GM23338 (cell line): ENCODE results near the gene NLRP6. TPM values are rescaled to one million over a fixed set of nuclear protein-coding genes. Genes with fewer than 3 reads are reported as not detected.

Source experiments
- ATAC-seq: fragments of 200-7000 bp; cut with Tn5 transposase; 3 replicates; pipeline ENCODE4 v1.9.1; 2020
- DNase-seq: peaks from one replicate; pipeline ENCODE4 v3.0.0-alpha.2; 2015; ENCODE audit warnings: low spot score
- H2AFZ ChIP-seq: fragments of 200-600 bp; sonication (generic); 2 replicates; pipeline ENCODE4 v1.8.0; 2016; ENCODE audit warnings: antibody characterized with exemption, mild to moderate bottlenecking, moderate library complexity
- H3F3A ChIP-seq: fragments of 200-600 bp; sonication (generic); replicated peaks from 2 replicates; pipeline ENCODE4 v1.8.0; 2017; ENCODE audit warnings: antibody characterized with exemption, mixed run types, low read depth
- H3K27ac ChIP-seq: fragments of 200-600 bp; sonication (generic); 2 replicates; pipeline ENCODE4 v1.6.1; 2016; ENCODE audit warnings: low read depth
- H3K27me3 ChIP-seq: fragments of 200-600 bp; sonication (generic); 2 replicates; pipeline ENCODE4 v1.8.0; 2016; ENCODE audit warnings: mild to moderate bottlenecking, mixed run types, moderate library complexity; ENCODE audit not compliant: insufficient read depth
- H3K36me3 ChIP-seq: fragments of 200-600 bp; sonication (generic); 2 replicates; pipeline ENCODE4 v1.8.0; 2016; ENCODE audit warnings: mild to moderate bottlenecking; ENCODE audit not compliant: insufficient read depth
- H3K4me1 ChIP-seq: fragments of 200-600 bp; sonication (generic); 2 replicates; pipeline ENCODE4 v1.8.0; 2016; ENCODE audit warnings: mild to moderate bottlenecking, moderate library complexity; ENCODE audit not compliant: insufficient read depth
- H3K4me2 ChIP-seq: fragments of 200-600 bp; sonication (generic); 2 replicates; pipeline ENCODE4 v1.7.1; 2017; ENCODE audit warnings: mixed run types
- H3K4me3 ChIP-seq: fragments of 200-600 bp; sonication (generic); 2 replicates; pipeline ENCODE4 v1.6.1; 2016; ENCODE audit warnings: mixed run types
- H3K79me2 ChIP-seq: fragments of 200-600 bp; sonication (generic); replicated peaks from 2 replicates; pipeline ENCODE4 v1.8.0; 2017; ENCODE audit warnings: mild to moderate bottlenecking; ENCODE audit not compliant: insufficient read depth
- H3K9me2 ChIP-seq: fragments of 200-600 bp; sonication (generic); 2 replicates; pipeline ENCODE4 v1.8.0; 2017; ENCODE audit not compliant: insufficient read depth
- H4K20me1 ChIP-seq: fragments of 200-600 bp; sonication (generic); replicated peaks from 2 replicates; pipeline ENCODE4 v1.8.0; 2017; ENCODE audit warnings: mild to moderate bottlenecking; ENCODE audit not compliant: insufficient read depth
- H3K27ac Mint-ChIP-seq: 2 replicates; pipeline ENCODE4 v1.8.0; 2020; ENCODE audit warnings: inconsistent platforms, mild to moderate bottlenecking, moderate library complexity, mixed read lengths
- H3K27me3 Mint-ChIP-seq: 3 replicates; pipeline ENCODE4 v1.8.0; 2022; ENCODE audit warnings: low read depth, mild to moderate bottlenecking, moderate library complexity, mixed read lengths, inconsistent platforms; ENCODE audit not compliant: insufficient read depth, poor library complexity
- H3K36me3 Mint-ChIP-seq: 3 replicates; pipeline ENCODE4 v1.8.0; 2021; ENCODE audit warnings: low read depth, mild to moderate bottlenecking, inconsistent platforms, moderate library complexity, mixed read lengths
- H3K4me1 Mint-ChIP-seq: 3 replicates; pipeline ENCODE4 v1.8.0; 2020; ENCODE audit warnings: mild to moderate bottlenecking, inconsistent platforms, mixed read lengths
- H3K4me3 Mint-ChIP-seq: 3 replicates; pipeline ENCODE4 v1.8.0; 2021; ENCODE audit warnings: moderate library complexity, mild to moderate bottlenecking, inconsistent platforms, mixed read lengths
- H3K9me3 Mint-ChIP-seq: 3 replicates; pipeline ENCODE4 v1.8.0; 2020; ENCODE audit warnings: moderate library complexity, mild to moderate bottlenecking, inconsistent platforms, mixed read lengths
- EZH2phosphoT487 ChIP-seq: fragments of 200-600 bp; sonication (generic); IDR thresholded peaks from one replicate; pipeline ENCODE4 v1.8.1; 2018; ENCODE audit warnings: antibody characterized with exemption; ENCODE audit not compliant: unreplicated experiment
- JUNB ChIP-seq: IDR thresholded peaks from one replicate; pipeline ENCODE4 v1.6.1; 2016; ENCODE audit warnings: antibody characterized with exemption; ENCODE audit not compliant: unreplicated experiment
- polyA plus RNA-seq: library from polyadenylated mRNA; unstranded; fragments of >200 nt; fragmentation: Nextera tagmentation; extraction: Ambion mirVana; gene quantifications from 2 replicates; pipeline ENCODE4 v1.2.1, GENCODE V29; 2016
- total RNA-seq: library from RNA; depleted of rRNA; stranded (reverse); fragments of >200 nt; shearing (Covaris generic); gene quantifications from 2 replicates; pipeline ENCODE4 v1.2.3, GENCODE V29; 2014
- TF ChIP-seq, protein P1 (sequence below): fragments of 250-450 bp; sonication (Bioruptor Pico); IDR thresholded peaks from 2 replicates; pipeline ENCODE4 v1.5.0; 2020; ENCODE audit warnings: mild to moderate bottlenecking, moderate library complexity

NLRP6 gene
- total and polyA plus RNA-seq, 2 experiments from 2014 or later: 0.15 to 0.73 TPM

DNA sequence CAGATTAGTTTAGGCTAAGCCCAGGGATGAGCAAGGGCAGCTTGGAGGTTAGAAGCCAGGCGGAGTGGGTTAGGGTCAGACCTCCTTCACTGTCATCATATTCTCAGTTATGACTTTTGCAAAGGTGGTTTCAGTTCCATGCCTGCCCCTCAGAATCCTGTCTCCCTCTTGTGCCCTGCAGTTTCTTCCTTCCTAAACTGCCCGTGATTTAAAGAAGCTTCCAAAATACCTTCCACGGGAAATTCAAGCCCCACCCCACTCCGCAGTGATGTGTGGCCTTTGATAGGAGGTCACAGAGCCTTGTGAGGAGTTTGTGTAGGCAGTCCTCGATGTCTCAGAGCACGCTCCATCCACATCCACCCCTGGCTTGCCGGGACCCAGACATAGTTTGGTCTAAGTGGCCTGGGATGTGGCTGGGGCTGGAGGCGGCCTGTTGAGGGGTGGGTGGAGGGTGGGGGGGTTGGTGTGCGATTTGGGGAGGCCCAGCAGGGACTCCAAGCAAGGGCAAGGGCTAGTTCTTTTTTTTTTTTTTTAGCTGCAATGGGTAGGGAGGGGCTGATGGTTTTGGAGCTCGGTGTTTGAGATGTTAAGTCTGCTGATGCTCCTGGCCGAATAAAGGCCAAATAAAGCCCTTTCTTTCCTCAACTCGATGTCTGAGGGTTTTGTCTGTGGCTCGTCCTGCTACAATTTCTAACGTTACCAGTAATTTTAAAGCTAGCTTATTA, 34.0 kb downstream of the NLRP6 start (continued):
- no peak for TF ChIP-seq EZH2phosphoT487

DNA sequence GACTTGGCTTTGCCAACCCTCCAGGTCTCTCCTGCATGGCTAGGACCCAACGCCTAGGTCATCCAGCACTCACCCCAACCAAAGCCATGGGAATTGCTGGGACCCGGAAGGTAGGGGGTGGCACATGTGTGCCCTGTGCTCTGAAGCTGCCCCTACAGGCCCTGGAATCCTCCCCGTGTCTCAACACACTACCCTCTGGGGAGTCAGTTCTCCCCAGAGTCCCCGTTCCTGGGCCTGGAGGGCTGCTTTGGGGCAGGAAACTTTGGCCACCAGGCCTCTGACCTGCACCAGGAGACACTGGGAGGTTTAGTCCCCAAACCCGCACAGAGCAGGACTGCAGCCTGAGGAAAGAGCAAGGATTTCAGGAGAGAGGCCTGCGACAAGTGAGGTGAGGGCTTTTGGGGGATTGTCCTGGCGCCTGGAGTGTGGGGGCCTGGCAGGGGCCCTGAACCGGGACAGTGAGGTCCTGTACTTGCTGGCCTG, 35.1 kb downstream of the NLRP6 start:
- Histone ChIP-seq H3K9me2 (no peaks in the 10 kb centered on the region), H3K4me3 (peak overlapping the region; percentile 70), H3K4me2 (peak overlapping the region; percentile 84), H3K27ac (peak overlapping the region; percentile 89), H3F3A (peaks cover 32% of the 10 kb centered on the region), H3K79me2 (peaks cover 35% of the 10 kb centered on the region), H4K20me1 (peaks cover 10% of the 10 kb centered on the region), H2AFZ (no peak overlapping the region), H3K4me1 (peaks cover 60% of the 10 kb centered on the region), H3K36me3 (no peaks in the 10 kb centered on the region), H3K27me3 (peaks cover 4% of the 10 kb centered on the region; the same call in 1 of the 2 replicates)
- peak overlapping the region; percentile 91 for H3K4me3 Mint-ChIP-seq
- peak overlapping the region; percentile 85 for H3K27ac Mint-ChIP-seq
- H3K27me3 Mint-ChIP-seq: peaks cover 17% of the 10 kb centered on the region
- peaks cover 14% of the 10 kb centered on the region; the same call in 2 of the 3 replicates for H3K36me3 Mint-ChIP-seq
- ATAC-seq: peak; percentile 4
- H3K4me1 Mint-ChIP-seq: peaks cover 68% of the 10 kb centered on the region
- no peaks in the 10 kb centered on the region; the same call in 2 of the 3 replicates for H3K9me3 Mint-ChIP-seq
- no peak for TF ChIP-seq JUNB
- TF ChIP-seq, protein P1, sequence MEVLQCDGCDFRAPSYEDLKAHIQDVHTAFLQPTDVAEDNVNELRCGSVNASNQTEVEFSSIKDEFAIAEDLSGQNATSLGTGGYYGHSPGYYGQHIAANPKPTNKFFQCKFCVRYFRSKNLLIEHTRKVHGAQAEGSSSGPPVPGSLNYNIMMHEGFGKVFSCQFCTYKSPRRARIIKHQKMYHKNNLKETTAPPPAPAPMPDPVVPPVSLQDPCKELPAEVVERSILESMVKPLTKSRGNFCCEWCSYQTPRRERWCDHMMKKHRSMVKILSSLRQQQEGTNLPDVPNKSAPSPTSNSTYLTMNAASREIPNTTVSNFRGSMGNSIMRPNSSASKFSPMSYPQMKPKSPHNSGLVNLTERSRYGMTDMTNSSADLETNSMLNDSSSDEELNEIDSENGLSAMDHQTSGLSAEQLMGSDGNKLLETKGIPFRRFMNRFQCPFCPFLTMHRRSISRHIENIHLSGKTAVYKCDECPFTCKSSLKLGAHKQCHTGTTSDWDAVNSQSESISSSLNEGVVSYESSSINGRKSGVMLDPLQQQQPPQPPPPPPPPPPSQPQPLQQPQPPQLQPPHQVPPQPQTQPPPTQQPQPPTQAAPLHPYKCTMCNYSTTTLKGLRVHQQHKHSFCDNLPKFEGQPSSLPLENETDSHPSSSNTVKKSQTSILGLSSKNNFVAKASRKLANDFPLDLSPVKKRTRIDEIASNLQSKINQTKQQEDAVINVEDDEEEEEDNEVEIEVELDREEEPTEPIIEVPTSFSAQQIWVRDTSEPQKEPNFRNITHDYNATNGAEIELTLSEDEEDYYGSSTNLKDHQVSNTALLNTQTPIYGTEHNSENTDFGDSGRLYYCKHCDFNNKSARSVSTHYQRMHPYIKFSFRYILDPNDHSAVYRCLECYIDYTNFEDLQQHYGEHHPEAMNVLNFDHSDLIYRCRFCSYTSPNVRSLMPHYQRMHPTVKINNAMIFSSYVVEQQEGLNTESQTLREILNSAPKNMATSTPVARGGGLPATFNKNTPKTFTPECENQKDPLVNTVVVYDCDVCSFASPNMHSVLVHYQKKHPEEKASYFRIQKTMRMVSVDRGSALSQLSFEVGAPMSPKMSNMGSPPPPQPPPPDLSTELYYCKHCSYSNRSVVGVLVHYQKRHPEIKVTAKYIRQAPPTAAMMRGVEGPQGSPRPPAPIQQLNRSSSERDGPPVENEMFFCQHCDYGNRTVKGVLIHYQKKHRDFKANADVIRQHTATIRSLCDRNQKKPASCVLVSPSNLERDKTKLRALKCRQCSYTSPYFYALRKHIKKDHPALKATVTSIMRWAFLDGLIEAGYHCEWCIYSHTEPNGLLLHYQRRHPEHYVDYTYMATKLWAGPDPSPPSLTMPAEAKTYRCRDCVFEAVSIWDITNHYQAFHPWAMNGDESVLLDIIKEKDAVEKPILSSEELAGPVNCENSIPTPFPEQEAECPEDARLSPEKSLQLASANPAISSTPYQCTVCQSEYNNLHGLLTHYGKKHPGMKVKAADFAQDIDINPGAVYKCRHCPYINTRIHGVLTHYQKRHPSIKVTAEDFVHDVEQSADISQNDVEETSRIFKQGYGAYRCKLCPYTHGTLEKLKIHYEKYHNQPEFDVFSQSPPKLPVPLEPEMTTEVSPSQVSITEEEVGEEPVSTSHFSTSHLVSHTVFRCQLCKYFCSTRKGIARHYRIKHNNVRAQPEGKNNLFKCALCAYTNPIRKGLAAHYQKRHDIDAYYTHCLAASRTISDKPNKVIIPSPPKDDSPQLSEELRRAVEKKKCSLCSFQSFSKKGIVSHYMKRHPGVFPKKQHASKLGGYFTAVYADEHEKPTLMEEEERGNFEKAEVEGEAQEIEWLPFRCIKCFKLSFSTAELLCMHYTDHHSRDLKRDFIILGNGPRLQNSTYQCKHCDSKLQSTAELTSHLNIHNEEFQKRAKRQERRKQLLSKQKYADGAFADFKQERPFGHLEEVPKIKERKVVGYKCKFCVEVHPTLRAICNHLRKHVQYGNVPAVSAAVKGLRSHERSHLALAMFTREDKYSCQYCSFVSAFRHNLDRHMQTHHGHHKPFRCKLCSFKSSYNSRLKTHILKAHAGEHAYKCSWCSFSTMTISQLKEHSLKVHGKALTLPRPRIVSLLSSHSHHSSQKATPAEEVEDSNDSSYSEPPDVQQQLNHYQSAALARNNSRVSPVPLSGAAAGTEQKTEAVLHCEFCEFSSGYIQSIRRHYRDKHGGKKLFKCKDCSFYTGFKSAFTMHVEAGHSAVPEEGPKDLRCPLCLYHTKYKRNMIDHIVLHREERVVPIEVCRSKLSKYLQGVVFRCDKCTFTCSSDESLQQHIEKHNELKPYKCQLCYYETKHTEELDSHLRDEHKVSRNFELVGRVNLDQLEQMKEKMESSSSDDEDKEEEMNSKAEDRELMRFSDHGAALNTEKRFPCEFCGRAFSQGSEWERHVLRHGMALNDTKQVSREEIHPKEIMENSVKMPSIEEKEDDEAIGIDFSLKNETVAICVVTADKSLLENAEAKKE (CRISPR knock-in tag): no peak
- DNase-seq: no peak
